Activated CD8-positive, alpha-beta memory T cell treated with anti-CD3 and anti-CD28 coated beads, Interleukin-2, amount 50 U/mL, for 4 hours (primary cell): Measurements from ENCODE around the gene QRFPR.
"Not testable (repeated sequence)": the region's sequence is repeated elsewhere in the genome, so short reads cannot be mapped to it uniquely, and the experiment has no call there.

Experiments used
- DNase-seq: peaks from one replicate; pipeline ENCODE4 v3.0.0-alpha.2; 2020

QRFPR gene

DNA sequence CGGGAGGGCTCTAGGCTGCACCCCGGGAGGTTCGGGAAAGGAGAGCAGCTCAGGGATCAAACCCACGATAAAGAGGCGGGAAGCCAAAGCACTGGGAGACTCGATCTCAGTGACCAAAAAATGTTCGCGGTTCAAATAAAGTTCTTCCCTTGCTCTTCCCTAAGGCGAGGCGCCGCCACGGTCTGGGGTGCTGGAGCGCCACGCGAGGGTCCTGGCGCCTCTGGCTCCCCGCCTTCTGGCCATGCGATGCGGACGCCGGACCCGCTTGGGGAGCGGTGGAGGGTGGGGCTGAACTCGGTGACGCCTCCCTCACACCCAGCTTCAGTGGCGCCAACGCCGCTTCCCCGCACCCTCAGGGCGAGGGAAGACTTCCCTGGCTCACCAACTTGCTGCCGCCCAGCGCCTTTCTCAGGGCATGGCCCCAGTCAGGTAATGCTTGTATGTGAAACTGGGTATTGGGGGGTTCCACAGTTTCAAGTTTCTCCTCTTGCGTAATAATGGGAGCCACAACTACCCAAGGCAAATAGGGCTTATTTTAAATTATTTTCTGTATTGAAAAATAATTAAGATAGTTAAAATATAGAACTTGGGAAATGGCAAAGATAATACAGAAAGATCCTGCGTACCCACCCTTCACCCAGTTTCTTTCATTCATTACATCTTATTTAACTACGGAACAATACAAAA is at the start of gene QRFPR:
TSS of gene QRFPR (minus strand) at position 243 of the 687 bp plus-strand sequence. CDS start 371 bp downstream, outside the sequence.
- DNase-seq = no peak

- no peak for DNase-seq
Measured at GRCh38 chr4:121428721-121429120, 47.9 kb upstream of the QRFPR start.

DNA sequence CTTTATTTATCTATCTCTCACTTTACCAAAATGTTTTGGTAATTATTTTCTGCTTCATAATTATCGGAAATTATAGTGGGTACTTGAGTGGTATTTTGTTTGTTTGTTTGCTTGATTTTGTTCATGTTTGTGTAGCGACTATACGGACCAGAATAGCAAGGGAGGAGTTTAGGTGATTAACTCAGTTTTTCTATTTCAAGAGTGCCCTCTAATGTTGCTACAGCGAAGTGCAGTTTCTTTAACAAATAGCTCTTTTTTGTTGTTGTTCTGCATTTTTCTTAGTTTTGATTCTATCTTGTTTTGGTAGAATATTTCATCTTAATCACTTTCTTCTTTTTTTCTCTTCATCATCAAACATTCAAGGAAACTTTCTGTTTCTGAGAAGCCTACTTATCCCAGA is 40.8 kb upstream of the QRFPR start:
- no peak for DNase-seq

- DNase-seq = no peak
Measured at GRCh38 chr4:121411151-121411744, 30.4 kb upstream of the QRFPR start.

- DNase-seq = not testable (repeated sequence)
Measured at GRCh38 chr4:121408567-121408966, 27.7 kb upstream of the QRFPR start.

DNA sequence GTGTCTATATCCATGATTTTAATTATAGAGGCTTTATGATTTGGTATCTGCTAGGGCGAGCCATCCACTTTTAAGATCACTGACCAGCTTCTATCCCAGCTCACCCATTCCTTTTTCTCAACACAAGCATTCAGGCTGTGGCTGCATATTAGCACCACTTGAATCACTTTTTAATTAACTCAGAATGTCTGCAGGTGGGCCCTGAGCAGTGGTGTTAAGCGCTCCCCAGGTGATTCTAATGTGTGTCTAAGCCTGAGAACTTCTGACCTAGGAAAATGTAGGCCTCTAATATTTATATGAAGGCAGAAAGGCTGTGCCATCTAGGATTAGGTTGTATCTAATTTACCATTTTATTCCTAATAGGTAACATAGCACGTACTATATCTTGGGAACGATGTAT is 19.8 kb upstream of the QRFPR start:
- DNase-seq = no peak

DNA sequence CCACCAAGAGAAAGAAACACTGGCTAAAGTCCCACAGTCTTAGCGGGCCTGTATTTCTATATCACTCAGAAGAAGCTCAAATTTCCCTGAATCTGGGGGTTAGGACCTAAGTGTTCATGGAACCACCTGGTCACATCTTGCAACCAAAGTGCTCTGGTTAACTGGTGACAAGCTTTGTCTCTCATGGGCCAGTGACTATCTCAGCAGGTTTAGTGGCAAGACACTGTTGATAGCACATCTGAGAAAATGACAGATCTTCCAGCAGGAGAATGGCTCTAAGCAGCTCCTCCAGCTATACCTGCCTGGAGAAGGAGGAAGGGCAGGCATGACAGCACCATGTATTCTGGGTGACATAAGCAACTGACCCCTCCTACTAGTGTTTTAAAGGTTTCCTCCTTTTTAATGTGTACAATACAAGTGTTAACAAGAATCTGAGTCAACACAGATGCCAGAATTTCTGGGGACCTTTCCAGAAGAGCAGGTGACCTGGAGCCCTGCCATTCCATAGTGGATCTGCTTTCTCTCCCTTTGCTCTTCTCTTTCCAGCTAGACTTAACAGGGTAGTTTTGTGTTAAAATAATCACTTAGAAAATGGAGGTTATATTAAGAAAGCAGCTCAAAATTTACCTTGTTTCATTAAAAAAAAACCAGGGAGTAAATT is 17.3 kb upstream of the QRFPR start:
- DNase-seq = no peak

DNA sequence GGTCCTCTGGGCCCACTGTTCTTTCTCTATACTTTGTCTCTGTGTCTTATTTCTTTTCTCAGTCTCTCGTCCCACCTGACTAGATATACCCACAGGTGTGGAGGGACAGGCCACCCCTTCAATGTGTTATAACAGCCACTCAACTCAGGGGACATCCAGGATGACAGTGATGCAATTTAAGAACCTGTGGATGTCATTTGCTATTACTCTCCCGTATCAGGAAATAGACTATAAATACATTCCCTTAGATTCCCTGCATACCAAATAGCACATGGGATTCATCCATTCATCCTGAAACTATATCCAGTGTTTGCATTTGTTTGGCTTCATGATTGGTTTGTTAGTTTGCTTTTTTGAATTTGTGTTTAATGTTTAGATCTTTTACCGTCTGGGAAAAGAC is 16.6 kb upstream of the QRFPR start:
- DNase-seq = no peak

GRCh38 chr4:121392426-121393086 is 11.7 kb upstream of the QRFPR start:
- no peak for DNase-seq

GRCh38 chr4:121390335-121390734 is 9.5 kb upstream of the QRFPR start:
- no peak for DNase-seq

GRCh38 chr4:121379276-121379675 is 1.5 kb downstream of the QRFPR start:
- no peak for DNase-seq

- DNase-seq = no peak
Measured at GRCh38 chr4:121377076-121377475, 3.7 kb downstream of the QRFPR start.

- DNase-seq = no peak
Measured at GRCh38 chr4:121376556-121376955, 4.3 kb downstream of the QRFPR start.

DNA sequence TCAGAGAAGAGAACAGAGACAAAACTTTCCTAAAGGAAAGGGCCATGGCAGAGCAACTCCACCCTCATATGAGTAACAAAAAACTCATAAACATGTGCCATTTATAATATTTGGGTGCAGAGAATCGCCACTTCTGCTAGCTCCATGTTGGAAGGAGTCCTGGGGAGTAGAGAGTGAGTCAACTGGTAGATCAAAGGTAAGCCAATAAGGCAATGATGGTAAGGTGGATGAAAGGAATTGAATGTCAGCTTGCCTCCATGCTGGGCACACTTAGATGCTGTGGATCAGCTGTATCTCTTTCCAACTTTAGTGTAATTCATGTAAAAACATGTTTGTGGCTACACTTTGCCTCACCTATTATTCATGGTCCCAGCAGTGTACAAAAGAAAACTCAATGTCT is 4.7 kb downstream of the QRFPR start:
- no peak for DNase-seq

GRCh38 chr4:121375262-121375661 is 5.6 kb downstream of the QRFPR start:
- no peak for DNase-seq

DNA sequence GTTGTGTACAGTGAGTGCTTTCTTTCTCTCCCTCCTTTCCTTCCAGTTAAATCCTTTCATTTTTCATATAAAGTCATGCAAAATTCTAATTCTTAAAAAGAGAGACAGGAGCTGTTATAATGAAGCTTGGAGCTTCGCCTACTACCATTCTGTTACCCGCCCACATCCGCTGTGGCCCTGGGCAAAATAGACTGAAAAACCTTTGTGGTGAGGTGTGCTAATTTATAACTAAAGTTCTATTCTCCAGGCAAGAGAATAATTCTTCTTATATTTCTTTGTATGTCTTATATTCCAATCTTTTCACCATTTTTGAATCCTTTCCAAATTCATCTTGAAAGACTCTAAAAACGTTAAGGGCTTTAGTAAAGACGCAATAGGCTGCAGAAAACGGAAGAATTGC is 7.0 kb downstream of the QRFPR start:
- DNase-seq = no peak

DNA sequence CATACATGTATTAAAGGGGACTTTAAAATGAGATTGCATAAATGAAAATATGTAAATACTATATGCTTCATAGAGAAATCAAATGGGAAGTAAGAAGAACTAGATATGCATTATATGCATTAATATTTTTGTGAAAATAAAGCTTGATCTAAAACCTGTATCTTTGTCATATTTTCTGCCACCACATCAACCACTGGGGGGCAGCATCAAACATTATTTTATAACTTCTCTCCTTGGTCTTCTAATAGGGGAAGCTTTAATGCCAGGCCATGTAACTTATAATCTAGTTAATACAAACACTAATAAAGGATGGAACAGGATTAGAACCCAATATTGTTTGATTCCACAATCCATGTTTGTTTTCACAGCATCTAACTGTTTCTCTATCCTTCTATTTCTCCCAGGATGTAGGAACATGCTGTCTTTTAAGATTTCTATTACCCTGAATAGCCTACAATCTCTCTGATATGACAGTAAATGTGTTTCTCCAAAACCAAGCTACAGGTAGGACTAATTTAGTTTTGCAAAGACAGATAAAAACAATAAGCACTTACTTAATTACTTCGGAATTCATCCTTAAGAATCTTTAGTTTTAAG is 10.0 kb downstream of the QRFPR start:
- peak; percentile 29 for DNase-seq

DNA sequence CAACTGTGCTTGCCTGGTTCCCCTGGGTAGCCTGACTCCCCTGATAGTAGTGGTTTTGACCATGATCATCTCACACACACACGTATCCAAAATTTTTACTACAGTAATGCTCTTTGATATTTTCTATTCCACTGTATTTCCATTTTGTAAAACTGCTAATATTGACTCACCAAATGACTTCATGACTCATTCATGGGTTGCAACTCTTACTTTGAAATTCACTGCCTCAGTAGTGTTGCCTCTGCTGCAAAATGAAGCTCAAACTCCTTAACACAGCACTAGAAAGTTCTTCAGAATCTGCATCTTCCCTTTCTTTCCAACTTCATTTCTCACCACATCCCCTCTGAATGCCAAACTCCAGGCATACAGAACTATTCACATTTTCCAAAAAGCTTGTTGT is 20.3 kb downstream of the QRFPR start:
- DNase-seq = no peak

GRCh38 chr4:121358473-121358872 is 22.3 kb downstream of the QRFPR start:
- DNase-seq = no peak

GRCh38 chr4:121353213-121353612 is 27.6 kb downstream of the QRFPR start:
- no peak for DNase-seq

GRCh38 chr4:121344098-121344497 is 36.7 kb downstream of the QRFPR start:
- no peak for DNase-seq

- DNase-seq = no peak
Measured at GRCh38 chr4:121340247-121340646, 40.6 kb downstream of the QRFPR start.

DNA sequence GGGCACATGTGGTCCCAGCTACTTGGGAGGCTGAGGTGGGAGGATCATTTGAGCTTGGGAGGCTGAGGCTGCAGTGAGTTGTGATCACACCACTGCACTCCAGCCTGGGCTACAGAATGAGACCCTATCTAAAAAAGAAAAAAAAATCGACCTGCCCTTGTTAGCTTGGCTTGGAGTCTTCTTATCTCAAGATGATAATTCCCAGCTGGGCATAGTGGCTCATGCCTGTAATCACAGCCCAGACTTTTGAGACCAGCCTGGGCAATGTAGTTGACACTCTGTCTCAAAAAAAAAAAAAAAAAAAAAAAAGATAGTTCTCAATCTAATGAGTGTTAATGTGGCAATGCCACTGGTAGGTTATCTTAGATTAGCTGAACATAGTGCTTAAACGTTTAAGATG is 41.0 kb downstream of the QRFPR start:
- no peak for DNase-seq
